ENCODE data around the gene ATAD2B.

DNA sequence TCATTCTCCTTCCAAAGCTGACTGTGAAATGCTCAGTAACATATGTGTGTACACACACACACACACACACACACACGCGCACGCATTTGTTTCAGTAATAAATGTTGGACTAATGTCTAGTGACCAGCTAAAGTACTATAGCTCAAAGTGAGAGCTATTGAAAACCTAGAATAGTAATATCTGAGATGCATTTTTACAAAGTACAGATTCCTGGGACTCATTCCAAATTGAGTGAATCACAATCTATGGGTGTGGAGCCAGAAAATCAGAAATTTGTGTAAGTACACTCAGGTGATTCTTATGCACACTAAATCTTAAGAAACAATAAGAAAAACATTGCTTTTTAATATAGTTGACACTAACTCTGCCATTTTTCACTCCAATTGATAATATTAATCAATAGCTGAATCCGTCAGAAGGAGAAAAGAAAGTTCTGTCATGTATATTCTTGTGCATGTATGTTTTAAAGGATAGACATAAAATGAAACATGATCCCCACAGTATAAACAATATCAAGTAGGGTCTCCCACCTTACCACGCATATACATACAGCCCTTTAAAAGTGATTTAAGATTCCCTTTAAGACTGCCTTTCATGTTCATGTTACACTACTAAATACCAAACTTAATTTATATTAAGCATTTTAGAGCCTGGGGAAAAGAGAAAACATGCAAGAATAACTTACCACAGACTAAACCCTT is 123.5 kb downstream of the ATAD2B start:
- TF ChIP-seq POLR2A (IDR thresholded peaks at IDR 0.05) (no peak), POLR2AphosphoS5 (IDR thresholded peaks at IDR 0.05; ENCODE audit: insufficient read depth in 1 of 2, low read depth in 1 of 2) (no peak)
- TF ChIP-seq, protein P1, sequence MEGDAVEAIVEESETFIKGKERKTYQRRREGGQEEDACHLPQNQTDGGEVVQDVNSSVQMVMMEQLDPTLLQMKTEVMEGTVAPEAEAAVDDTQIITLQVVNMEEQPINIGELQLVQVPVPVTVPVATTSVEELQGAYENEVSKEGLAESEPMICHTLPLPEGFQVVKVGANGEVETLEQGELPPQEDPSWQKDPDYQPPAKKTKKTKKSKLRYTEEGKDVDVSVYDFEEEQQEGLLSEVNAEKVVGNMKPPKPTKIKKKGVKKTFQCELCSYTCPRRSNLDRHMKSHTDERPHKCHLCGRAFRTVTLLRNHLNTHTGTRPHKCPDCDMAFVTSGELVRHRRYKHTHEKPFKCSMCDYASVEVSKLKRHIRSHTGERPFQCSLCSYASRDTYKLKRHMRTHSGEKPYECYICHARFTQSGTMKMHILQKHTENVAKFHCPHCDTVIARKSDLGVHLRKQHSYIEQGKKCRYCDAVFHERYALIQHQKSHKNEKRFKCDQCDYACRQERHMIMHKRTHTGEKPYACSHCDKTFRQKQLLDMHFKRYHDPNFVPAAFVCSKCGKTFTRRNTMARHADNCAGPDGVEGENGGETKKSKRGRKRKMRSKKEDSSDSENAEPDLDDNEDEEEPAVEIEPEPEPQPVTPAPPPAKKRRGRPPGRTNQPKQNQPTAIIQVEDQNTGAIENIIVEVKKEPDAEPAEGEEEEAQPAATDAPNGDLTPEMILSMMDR (IDR thresholded peaks at IDR 0.05) = no peak
